Stimulated activated CD8-positive, alpha-beta memory T cell treated with anti-CD3 and anti-CD28 coated beads, Interleukin-12 subunit alpha, Interleukin-12 subunit beta, amount 100 ng/mL, for 24 hours (primary cell): ENCODE results near the gene PCDHA6.
"Not testable (repeated sequence)": the region's sequence is repeated elsewhere in the genome, so short reads cannot be mapped to it uniquely, and the experiment has no call there.

Experiments used
- DNase-seq: peaks from one replicate; pipeline ENCODE4 v3.0.0-alpha.2; 2020; ENCODE audit errors: extremely low read depth

The PCDHA6 gene

GRCh38 chr5:140827704-140828361 is at the start of gene PCDHA6:
TSS of gene PCDHA6 (plus strand) at chr5:140827960. CDS start at chr5:140828092, 132 bp downstream.
- DNase-seq = no peak

GRCh38 chr5:140780512-140780911 is 47.2 kb upstream of the PCDHA6 start:
- DNase-seq = no peak

GRCh38 chr5:140785905-140786686 is 41.7 kb upstream of the PCDHA6 start, which contains the start of gene PCDHA1:
TSS of gene PCDHA1 (plus strand) at chr5:140786140.
- no peak for DNase-seq

GRCh38 chr5:140787422-140787821 is 40.3 kb upstream of the PCDHA6 start:
- DNase-seq = not testable (repeated sequence)

GRCh38 chr5:140787849-140788504 is 39.8 kb upstream of the PCDHA6 start:
- not testable (repeated sequence) for DNase-seq

GRCh38 chr5:140791089-140791488 is 36.7 kb upstream of the PCDHA6 start:
- no peak for DNase-seq

- DNase-seq = no peak
Observed at GRCh38 chr5:140794595-140795258, 33.0 kb upstream of the PCDHA6 start, which contains the start of gene PCDHA2. TSS of gene PCDHA2 (plus strand) at chr5:140794852.

GRCh38 chr5:140795259-140795641 is 32.5 kb upstream of the PCDHA6 start:
- DNase-seq = no peak

- not testable (repeated sequence) for DNase-seq
Observed at GRCh38 chr5:140796072-140796717, 31.6 kb upstream of the PCDHA6 start.

GRCh38 chr5:140796718-140797095 is 31.1 kb upstream of the PCDHA6 start:
- no peak for DNase-seq

GRCh38 chr5:140800816-140801493 is 26.8 kb upstream of the PCDHA6 start, which contains the start of gene PCDHA3:
TSS of gene PCDHA3 (plus strand) at chr5:140801057.
- DNase-seq = no peak

- no peak for DNase-seq
Observed at GRCh38 chr5:140801494-140801841, 26.3 kb upstream of the PCDHA6 start.

GRCh38 chr5:140802381-140802780 is 25.4 kb upstream of the PCDHA6 start:
- not testable (repeated sequence) for DNase-seq

- DNase-seq = no peak
Observed at GRCh38 chr5:140802781-140803271, 24.9 kb upstream of the PCDHA6 start.

GRCh38 chr5:140806834-140807775 is 20.7 kb upstream of the PCDHA6 start, which contains the start of gene PCDHA4:
TSS of gene PCDHA4 (plus strand) at chr5:140807068.
- DNase-seq = no peak

- DNase-seq = not testable (repeated sequence)
Observed at GRCh38 chr5:140808241-140808888, 19.4 kb upstream of the PCDHA6 start.

GRCh38 chr5:140808889-140809291 is 18.9 kb upstream of the PCDHA6 start:
- DNase-seq = no peak

- no peak for DNase-seq
Observed at GRCh38 chr5:140821375-140822280, 6.1 kb upstream of the PCDHA6 start, which contains the start of gene PCDHA5. TSS of gene PCDHA5 (plus strand) at chr5:140821613.
